Osteoblast (primary cell): ENCODE measurements around the gene CACNA2D1. TPM values are rescaled to one million over a fixed set of nuclear protein-coding genes. Genes with fewer than 3 reads are reported as not detected.
A peak's percentile ranks its signal among the peaks of the same experiment; 100 is the strongest.

Experiments
- DNase-seq: peaks from one replicate; pipeline ENCODE4 v3.0.0; 2011; ENCODE audit warnings: low spot score, mixed read lengths; ENCODE audit not compliant: insufficient read length; ENCODE audit errors: missing footprints
- H2AFZ ChIP-seq: 2 replicates; pipeline ENCODE4 v1.6.0; 2011; ENCODE audit warnings: mild to moderate bottlenecking, low read length
- H3K27ac ChIP-seq: 2 replicates; pipeline ENCODE4 v1.5.1; 2011; ENCODE audit warnings: mild to moderate bottlenecking, low read depth, low read length, moderate library complexity
- H3K27me3 ChIP-seq: 2 replicates; pipeline ENCODE4 v1.6.0; 2012; ENCODE audit warnings: mild to moderate bottlenecking, control low read depth, inconsistent platforms, low read length, moderate library complexity; ENCODE audit not compliant: insufficient read depth
- H3K36me3 ChIP-seq: 2 replicates; pipeline ENCODE4 v1.5.1; 2011; ENCODE audit warnings: mild to moderate bottlenecking, low read length, control low read depth, moderate library complexity; ENCODE audit not compliant: insufficient read depth
- H3K4me1 ChIP-seq: 2 replicates; pipeline ENCODE4 v1.5.1; 2011; ENCODE audit warnings: mild to moderate bottlenecking, low read length, control low read depth, moderate library complexity; ENCODE audit not compliant: insufficient read depth
- H3K4me2 ChIP-seq: 2 replicates; pipeline ENCODE4 v1.6.0; 2011; ENCODE audit warnings: mild to moderate bottlenecking, low read length; ENCODE audit not compliant: insufficient read depth
- H3K4me3 ChIP-seq: fragments of 200-600 bp; sonication (generic); 3 replicates; pipeline ENCODE4 v1.5.1; 2012; ENCODE audit warnings: mild to moderate bottlenecking, low read length, inconsistent platforms; ENCODE audit not compliant: insufficient read depth
- H3K79me2 ChIP-seq: 2 replicates; pipeline ENCODE4 v1.6.0; 2012; ENCODE audit warnings: mild to moderate bottlenecking, low read length, control low read depth, inconsistent platforms; ENCODE audit not compliant: insufficient read depth
- H3K9me3 ChIP-seq: 2 replicates; pipeline ENCODE4 v1.5.1; 2011; ENCODE audit warnings: low read depth, low read length, control low read depth
- H4K20me1 ChIP-seq: 2 replicates; pipeline ENCODE4 v1.6.0; 2012; ENCODE audit warnings: mild to moderate bottlenecking, low read length, control low read depth; ENCODE audit not compliant: insufficient read depth
- total RNA-seq: library from RNA; depleted of rRNA; stranded (reverse); fragments of >200 nt; gene quantifications from 2 replicates; pipeline ENCODE4 v1.2.3, GENCODE V29; 2012
- TF ChIP-seq, protein P1 (sequence below): IDR thresholded peaks from 2 replicates; pipeline ENCODE4 v1.5.1; 2011; ENCODE audit warnings: mild to moderate bottlenecking, low read depth, low read length, moderate library complexity; ENCODE audit errors: extremely low read depth

CACNA2D1 gene
- total RNA-seq, 1 donor, result 145 TPM

GRCh38 chr7:82362129-82362706 is 81.4 kb downstream of the CACNA2D1 start:
- Histone ChIP-seq H4K20me1 (peaks cover 9% of the 10 kb centered on the region), H3K4me1 (peaks cover 18% of the 10 kb centered on the region), H3K4me2 (peak overlapping the region; percentile 22), H3K27ac (peak overlapping the region; percentile 51), H3K27me3 (no peaks in the 10 kb centered on the region), H3K36me3 (peaks cover 4% of the 10 kb centered on the region), H3K9me3 (no peaks in the 10 kb centered on the region), H2AFZ (no peak overlapping the region), H3K79me2 (peaks cover 45% of the 10 kb centered on the region), H3K4me3 (no peak overlapping the region)
- TF ChIP-seq, protein P1, sequence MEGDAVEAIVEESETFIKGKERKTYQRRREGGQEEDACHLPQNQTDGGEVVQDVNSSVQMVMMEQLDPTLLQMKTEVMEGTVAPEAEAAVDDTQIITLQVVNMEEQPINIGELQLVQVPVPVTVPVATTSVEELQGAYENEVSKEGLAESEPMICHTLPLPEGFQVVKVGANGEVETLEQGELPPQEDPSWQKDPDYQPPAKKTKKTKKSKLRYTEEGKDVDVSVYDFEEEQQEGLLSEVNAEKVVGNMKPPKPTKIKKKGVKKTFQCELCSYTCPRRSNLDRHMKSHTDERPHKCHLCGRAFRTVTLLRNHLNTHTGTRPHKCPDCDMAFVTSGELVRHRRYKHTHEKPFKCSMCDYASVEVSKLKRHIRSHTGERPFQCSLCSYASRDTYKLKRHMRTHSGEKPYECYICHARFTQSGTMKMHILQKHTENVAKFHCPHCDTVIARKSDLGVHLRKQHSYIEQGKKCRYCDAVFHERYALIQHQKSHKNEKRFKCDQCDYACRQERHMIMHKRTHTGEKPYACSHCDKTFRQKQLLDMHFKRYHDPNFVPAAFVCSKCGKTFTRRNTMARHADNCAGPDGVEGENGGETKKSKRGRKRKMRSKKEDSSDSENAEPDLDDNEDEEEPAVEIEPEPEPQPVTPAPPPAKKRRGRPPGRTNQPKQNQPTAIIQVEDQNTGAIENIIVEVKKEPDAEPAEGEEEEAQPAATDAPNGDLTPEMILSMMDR, result no peak
- no peak for DNase-seq

- H3K9me3 ChIP-seq, result no peaks in the 10 kb centered on the region
- peaks cover 13% of the 10 kb centered on the region for H4K20me1 ChIP-seq
- H3K27me3 ChIP-seq, result no peaks in the 10 kb centered on the region
- no peak overlapping the region for H2AFZ ChIP-seq
- H3K79me2 ChIP-seq, result peaks cover 45% of the 10 kb centered on the region
- TF ChIP-seq, protein P1, result no peak
- no peak for DNase-seq
- H3K4me1 ChIP-seq, result peaks cover 18% of the 10 kb centered on the region
- peaks cover 4% of the 10 kb centered on the region for H3K36me3 ChIP-seq
- H3K27ac ChIP-seq, result no peak overlapping the region
- no peak overlapping the region for H3K4me3 ChIP-seq
- no peak overlapping the region for H3K4me2 ChIP-seq
Measured at GRCh38 chr7:82360591-82361368, 82.8 kb downstream of the CACNA2D1 start.

DNA sequence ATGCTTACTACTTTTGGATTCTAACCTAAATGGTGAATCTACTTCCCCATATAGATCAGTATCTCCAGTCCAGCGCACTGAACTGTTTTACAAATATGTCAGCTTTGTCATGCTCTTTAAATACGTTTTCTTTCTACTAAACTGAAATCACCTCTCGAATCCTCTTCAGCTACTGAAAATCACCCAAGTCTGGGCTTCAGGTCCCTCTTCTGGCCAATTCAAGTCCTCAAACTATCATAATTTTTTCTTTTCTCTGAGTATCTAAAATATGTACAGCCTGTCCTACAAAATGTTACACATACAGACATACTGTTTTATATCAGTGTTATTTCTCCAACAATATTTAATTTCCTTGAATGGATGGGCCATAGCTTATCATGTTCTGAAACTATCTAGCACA is 84.2 kb downstream of the CACNA2D1 start:
- no peak overlapping the region for H3K4me2 ChIP-seq
- H3K27ac ChIP-seq, result no peak overlapping the region
- H4K20me1 ChIP-seq, result peaks cover 16% of the 10 kb centered on the region
- no peak for DNase-seq
- peaks cover 4% of the 10 kb centered on the region for H3K36me3 ChIP-seq
- no peaks in the 10 kb centered on the region for H3K27me3 ChIP-seq
- TF ChIP-seq, protein P1, result no peak
- peaks cover 44% of the 10 kb centered on the region for H3K79me2 ChIP-seq
- no peak overlapping the region for H3K4me3 ChIP-seq
- peaks cover 18% of the 10 kb centered on the region for H3K4me1 ChIP-seq
- H3K9me3 ChIP-seq, result no peaks in the 10 kb centered on the region
- no peak overlapping the region for H2AFZ ChIP-seq

- no peak overlapping the region for H2AFZ ChIP-seq
- H3K36me3 ChIP-seq, result peaks cover 4% of the 10 kb centered on the region
- no peak overlapping the region for H3K4me3 ChIP-seq
- no peak overlapping the region for H3K4me2 ChIP-seq
- peaks cover 18% of the 10 kb centered on the region for H4K20me1 ChIP-seq
- no peak overlapping the region for H3K27ac ChIP-seq
- H3K4me1 ChIP-seq, result peaks cover 18% of the 10 kb centered on the region
- TF ChIP-seq, protein P1, result no peak
- H3K9me3 ChIP-seq, result no peaks in the 10 kb centered on the region
- no peaks in the 10 kb centered on the region for H3K27me3 ChIP-seq
- DNase-seq, result no peak
- H3K79me2 ChIP-seq, result peaks cover 47% of the 10 kb centered on the region
Measured at GRCh38 chr7:82358923-82359322, 84.7 kb downstream of the CACNA2D1 start.
